GM18502 (cell line): Measurements from ENCODE around the gene MS4A8.
"Not testable (repeated sequence)": the region's sequence is repeated elsewhere in the genome, so short reads cannot be mapped to it uniquely, and the experiment has no call there.

Experiments
- ATAC-seq: cut with Tn5 transposase; IDR thresholded peaks from one replicate; pipeline ENCODE4 v1.9.1; 2021; ENCODE audit warnings: mild to moderate bottlenecking; ENCODE audit not compliant: unreplicated experiment, poor library complexity

The MS4A8 gene

GRCh38 chr11:60699284-60699691 lies at the start of gene MS4A8:
Gene MS4A8 (plus strand): TSS chr11:60699612. CDS start chr11:60700861, 1,249 bp downstream.
- no peak for ATAC-seq

- ATAC-seq: no peak
Measured at GRCh38 chr11:60657888-60658287, 41.5 kb upstream of the MS4A8 start.

DNA sequence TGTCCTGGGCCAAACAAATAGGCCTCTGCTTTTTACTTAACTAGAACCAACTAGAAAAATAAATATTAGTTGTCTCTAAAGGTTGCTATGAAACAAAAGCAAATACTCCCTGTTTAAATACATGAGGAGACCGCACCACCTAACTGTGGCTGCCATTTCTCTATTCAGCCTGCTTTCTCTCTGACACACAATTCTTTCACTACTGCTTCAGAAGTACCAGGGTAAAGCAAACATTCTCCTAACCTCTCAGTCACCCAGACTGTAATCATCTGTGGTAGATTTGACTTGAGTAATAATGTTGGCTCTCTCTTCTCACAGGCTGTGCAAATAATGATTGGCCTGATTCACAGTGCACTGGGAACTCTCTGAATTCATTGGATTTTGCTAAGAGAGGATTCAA lies 41.0 kb upstream of the MS4A8 start:
- no peak for ATAC-seq

GRCh38 chr11:60672255-60672654 lies 27.2 kb upstream of the MS4A8 start:
- no peak for ATAC-seq

GRCh38 chr11:60678231-60678630 lies 21.2 kb upstream of the MS4A8 start:
- ATAC-seq: not testable (repeated sequence)

DNA sequence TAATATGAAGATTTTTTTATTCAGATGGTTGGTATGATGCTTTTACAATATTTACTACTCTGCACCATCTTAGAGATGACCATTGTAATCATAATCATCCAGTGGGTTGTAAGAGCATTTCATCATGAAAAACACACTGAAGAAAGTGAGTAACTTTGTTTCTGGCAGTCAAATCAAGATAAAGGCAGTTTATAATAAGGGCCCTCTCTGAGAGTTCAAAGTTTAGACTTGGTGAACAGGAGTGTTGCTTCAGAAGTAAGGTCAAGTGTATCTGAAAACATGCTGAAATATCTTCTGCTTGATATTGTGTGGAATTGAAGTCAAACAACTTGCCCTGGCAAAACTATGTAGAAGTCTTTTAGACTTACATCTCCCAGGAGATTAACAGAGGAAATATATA lies 19.5 kb upstream of the MS4A8 start:
- no peak for ATAC-seq

GRCh38 chr11:60680455-60681119 lies 18.8 kb upstream of the MS4A8 start:
- ATAC-seq: no peak

GRCh38 chr11:60684541-60684848 lies 14.9 kb upstream of the MS4A8 start:
- ATAC-seq: peak; percentile 52

DNA sequence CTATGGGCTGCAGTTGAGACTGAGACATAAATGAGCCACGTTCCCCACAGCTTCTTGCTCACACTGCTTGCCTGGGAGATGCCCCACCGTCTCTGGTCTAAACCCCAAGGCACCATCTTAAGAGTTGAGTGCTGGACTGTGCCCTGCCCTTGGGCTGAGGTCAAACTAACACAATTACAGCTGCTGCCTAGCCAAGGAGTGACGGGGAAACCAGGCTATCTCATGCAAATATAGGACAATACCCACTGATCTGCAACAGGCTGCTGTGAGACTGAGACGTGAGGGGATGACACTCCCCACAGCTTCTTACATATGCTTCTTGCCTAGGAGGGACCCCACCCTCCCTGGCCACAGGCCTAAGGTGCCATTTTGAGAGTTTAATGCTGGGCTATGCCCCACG lies 7.8 kb upstream of the MS4A8 start:
- ATAC-seq: no peak

DNA sequence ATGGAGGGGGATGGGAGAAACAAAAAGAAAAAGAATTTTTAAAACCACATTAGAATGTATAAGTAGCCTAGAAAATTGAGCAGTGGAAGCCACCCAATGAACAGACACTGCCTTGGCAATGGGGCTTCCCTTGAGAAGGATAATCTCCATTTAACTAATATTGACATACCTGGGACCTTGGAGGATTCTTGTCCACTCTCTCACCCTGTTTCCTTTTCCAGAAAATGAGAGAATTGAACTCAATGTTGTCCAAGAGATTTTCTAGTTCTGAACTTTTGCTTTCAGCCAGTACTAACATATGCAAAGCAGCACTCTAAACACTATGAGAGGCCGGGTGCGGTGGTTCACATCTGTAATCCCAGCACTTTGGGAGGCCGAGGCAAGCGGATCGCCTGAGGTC lies 524 bp downstream of the MS4A8 start:
- ATAC-seq: no peak

GRCh38 chr11:60700689-60701468 lies 1.5 kb downstream of the MS4A8 start:
- no peak for ATAC-seq

DNA sequence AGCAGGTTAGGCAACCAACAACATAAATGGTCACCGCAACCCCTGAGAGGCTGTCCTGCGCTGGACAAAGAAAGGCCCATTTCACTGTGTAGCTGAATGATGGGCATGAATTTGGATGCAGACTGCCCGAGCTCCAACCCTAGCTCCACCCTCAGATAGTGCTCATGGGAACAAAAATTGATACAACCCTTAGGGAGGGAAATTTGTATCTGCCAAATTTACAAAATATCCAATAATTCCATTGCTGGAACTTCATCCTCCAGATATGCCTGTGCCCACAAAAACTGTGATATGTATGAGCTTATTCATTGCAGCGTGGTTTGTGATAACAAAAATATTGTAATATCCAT lies 2.0 kb downstream of the MS4A8 start:
- no peak for ATAC-seq

GRCh38 chr11:60703374-60703773 lies 4.0 kb downstream of the MS4A8 start:
- no peak for ATAC-seq

DNA sequence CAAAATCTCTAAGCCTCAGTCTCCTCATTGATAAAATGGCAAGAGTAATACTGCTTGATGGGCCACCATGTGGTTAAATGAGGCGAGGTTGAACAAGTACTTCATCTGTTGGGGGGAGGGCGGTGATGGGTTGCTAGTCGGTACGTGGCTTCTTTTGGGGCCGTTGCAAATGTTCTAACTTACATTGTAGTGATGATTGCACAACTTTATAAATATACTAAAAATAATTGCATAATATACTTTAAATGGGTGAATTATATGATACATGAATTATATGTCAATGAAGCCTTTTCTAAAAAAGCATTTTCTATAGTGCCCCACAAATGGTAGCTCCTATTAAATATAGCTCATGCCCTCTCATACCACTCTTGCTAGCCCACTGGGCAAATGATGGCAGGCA lies 6.5 kb downstream of the MS4A8 start:
- no peak for ATAC-seq

DNA sequence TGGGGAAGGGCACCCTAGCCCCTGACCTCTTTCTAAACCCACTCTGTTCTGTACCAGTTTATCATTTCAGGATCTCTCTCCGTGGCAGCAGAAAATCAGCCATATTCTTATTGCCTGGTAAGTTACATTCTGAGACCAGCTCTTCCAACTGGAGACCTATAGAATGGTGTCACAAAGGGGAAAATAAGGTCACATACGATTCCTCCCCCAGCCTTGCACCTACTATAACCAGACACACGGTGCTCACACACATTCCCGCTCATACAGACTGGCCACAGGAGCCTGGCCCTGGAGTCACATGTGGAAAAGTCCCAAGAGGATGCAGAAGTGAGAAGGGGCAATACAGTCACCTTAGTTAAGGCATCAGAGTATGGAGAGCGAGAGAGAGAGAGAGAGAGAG lies 7.5 kb downstream of the MS4A8 start:
- no peak for ATAC-seq

DNA sequence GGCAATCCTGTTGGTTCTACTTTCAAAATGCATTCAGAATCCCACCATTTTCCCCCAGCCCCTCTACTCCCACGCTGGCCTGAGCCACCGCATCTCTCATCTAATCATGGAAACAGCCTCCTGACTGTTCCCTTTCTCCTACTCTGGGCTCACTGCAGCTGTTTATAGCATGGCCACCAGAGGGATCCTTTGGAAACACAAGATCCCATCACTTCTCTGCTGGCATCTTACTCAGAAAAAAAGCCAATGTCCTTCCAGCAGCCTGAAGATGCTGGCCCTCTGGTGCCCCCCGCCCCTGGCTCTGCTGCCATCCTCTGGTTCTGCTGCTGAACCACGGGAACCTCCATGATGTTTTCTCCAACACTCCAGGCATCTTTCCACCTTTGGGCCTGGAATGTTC lies 11.1 kb downstream of the MS4A8 start:
- no peak for ATAC-seq

- ATAC-seq: no peak
Measured at GRCh38 chr11:60711276-60711675, 11.9 kb downstream of the MS4A8 start.

DNA sequence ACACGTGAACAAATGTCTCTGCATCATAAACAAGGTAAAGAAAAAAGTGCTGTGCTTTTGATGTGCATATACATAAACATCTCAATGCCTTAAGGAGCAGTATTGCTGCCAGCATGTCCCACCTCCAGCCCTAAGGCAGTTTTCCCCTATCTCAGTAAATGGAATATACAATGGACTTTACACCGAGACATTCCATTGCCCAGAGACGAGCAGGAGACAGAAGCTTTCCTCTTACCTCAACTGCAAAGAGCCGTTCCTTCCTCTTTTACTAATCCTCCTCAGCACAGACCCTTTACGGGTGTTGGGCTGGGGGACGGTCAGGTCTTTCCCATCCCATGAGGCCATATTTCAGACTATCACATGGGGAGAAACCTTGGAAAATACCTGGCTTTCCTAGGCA lies 14.0 kb downstream of the MS4A8 start:
- not testable (repeated sequence) for ATAC-seq

DNA sequence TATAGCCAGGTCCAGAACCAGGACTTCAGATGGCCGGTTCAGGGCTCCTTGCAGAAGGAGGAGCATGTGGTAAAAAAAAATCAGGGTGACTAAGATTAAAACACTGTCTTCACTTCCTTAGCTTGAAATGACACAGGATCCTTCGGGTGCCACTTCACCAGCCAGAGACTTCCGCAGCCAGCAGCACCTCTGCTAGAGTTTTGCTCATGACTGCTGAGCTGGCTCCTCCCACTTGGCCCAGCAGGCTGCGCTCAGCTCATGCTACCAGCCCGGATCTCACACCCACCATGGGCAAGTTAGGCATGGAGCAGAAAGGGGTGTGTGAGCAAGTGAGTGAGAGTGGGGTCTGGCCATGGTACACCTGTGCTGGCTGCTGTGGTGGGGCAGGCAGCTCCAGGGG lies 18.5 kb downstream of the MS4A8 start:
- no peak for ATAC-seq

DNA sequence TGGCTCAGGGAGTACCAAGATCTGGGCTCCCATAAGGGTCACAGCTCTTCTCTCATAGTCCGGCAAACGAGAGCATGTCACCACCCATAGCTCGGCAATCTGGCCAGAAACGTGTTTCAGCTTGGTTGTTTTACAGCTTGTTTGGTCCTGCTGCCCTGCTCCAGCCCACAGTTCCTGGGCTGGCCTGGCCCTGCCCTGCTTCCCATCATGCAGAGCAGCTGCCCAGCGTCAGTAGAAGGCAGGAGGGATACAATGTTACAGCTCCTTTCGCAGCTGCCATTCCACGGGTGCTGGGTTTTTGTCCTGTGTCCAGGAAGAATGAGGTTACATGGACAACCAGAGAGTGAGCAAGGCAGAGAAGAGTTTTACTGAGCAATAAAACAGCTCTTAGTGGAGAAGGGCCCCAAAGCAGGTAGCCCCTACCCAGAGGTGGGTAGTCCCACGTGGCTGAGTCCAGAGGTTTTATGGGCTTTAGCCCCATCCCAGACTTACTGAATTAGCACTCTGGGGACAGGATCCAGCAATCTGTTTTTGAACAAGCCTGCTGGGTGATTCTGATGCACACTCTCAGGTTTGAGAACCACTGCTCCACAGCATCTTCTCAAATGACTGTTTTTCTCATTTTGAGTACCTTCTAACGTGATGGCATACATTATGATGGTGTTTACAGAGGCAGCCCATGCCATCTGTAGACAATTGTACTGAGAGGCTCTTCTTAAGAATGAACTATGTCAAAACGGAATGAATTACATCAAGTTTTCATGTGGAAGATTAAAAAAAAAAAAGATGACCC lies 19.3 kb downstream of the MS4A8 start:
- no peak for ATAC-seq

GRCh38 chr11:60719391-60719790 lies 20.0 kb downstream of the MS4A8 start:
- ATAC-seq: no peak
